Measurements from ENCODE around the gene ZNF488.

The ZNF488 gene

DNA sequence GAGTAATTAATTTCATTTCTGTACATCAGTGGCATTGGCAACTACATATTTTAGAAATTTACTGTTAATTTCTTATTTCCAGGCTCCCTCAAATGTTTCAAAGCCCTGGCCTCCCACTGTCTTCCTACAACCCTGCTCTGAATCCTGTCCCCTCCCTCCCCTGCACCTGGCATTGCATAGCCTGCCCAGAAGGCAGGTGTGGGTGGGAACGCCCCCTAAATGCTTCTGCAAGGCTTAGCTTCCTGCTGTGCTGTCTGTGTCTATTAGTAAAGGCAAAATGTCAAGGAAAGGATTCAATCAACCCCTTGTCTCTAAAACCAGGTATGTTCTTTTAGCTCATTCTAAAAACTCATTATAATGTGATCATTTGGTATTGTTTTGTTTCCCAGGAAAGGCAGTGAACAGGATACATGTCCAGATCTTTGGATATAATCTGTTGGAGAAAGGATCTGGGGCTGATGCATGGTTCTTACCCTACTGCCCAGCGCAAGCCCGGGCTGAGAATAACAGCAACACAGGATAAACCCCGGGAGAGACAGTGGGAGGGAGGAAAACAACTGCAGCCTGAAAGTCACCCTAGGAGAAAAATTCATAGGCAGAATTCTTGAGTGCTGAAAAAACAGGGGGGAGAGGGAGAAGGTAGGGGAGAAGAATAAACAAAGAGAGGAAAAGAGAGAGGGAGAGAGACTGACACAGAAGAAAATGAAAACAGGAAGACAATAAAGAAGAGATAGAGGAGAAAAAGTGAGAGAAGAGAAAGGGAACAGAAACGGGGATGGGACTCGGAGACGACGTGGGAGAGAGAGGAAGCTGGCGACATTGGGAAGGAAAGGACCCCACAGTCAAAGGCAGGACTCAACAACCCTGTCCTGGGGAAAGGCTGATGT lies 589 bp downstream of the ZNF488 start:
- DNase-seq (ENCODE audit: extremely low spot score) = no peak
- ChIA-PET CTCF (no interaction called here), POLR2A (no interaction called here)
- TF ChIP-seq, protein P1, sequence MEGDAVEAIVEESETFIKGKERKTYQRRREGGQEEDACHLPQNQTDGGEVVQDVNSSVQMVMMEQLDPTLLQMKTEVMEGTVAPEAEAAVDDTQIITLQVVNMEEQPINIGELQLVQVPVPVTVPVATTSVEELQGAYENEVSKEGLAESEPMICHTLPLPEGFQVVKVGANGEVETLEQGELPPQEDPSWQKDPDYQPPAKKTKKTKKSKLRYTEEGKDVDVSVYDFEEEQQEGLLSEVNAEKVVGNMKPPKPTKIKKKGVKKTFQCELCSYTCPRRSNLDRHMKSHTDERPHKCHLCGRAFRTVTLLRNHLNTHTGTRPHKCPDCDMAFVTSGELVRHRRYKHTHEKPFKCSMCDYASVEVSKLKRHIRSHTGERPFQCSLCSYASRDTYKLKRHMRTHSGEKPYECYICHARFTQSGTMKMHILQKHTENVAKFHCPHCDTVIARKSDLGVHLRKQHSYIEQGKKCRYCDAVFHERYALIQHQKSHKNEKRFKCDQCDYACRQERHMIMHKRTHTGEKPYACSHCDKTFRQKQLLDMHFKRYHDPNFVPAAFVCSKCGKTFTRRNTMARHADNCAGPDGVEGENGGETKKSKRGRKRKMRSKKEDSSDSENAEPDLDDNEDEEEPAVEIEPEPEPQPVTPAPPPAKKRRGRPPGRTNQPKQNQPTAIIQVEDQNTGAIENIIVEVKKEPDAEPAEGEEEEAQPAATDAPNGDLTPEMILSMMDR (IDR thresholded peaks at IDR 0.05; ENCODE audit: control extremely low read depth, extremely low read depth, low read depth, missing control alignments) = no peak

DNA sequence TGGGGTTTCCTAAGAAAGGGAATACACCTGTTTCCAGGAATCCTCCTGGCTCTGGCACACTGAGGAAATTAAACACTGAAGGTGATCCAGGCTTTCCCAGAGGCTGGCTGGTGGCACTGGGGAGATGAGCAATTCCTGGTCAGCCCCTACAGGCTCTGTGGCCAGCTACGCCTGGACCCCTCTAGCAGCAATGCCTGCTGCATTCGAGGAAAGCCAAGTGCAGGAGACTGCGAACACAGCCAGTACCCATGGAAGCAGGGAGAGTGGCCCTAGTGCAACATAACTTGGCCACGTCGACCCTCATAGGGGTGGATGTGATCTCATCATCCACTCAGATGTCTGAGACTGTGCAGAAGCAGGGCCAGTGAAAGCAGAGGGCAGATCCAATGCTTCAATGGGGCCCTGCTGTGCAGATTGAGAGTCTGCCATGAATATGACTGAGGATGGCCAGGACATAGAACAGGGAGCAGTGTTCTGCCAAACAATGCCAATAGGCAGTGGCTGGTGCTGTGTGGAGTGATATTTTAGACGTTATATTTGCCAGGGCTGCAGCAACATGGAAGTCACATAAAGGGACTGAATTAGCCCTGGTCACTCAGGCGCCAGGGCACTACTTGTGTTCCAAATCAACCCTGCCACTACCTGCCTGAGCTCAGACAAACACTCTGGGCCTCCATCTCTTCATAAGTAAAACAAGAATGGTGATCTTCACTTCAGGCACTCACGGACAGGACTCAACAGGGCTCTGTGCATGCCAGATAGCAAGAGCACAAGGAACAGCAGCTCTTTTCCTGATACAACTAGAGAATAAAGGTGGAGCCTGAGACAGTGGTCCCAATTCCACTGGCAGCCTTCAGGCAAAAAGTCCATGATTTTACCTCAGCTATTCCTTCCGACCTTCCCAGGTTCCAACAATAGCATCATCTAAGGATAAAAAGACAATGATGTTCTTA lies 2.4 kb downstream of the ZNF488 start:
- DNase-seq (ENCODE audit: extremely low spot score) = no peak
- POLR2A ChIA-PET = no interaction called here
- CTCF ChIA-PET = no interaction called here
- TF ChIP-seq, protein P1 (IDR thresholded peaks at IDR 0.05; ENCODE audit: control extremely low read depth, extremely low read depth, low read depth, missing control alignments) = no peak

DNA sequence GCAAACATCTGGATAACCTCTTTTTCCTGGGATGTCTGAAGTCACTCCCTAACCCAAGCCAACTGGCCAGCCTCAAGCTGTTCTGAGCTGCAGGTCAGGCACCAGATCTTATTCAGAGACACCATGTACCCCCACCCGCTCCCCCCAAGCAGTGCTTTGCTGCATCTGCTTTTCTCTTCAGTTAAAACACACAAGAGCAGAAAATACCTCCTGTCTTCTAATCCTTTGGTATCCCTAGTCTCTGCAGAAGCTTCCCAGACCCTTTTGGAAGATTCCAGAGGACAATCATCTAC lies 3.0 kb downstream of the ZNF488 start:
- CTCF ChIA-PET = no interaction called here
- POLR2A ChIA-PET = no interaction called here
- no peak for DNase-seq (ENCODE audit: extremely low spot score)
- TF ChIP-seq, protein P1 (IDR thresholded peaks at IDR 0.05; ENCODE audit: control extremely low read depth, extremely low read depth, low read depth, missing control alignments) = no peak

DNA sequence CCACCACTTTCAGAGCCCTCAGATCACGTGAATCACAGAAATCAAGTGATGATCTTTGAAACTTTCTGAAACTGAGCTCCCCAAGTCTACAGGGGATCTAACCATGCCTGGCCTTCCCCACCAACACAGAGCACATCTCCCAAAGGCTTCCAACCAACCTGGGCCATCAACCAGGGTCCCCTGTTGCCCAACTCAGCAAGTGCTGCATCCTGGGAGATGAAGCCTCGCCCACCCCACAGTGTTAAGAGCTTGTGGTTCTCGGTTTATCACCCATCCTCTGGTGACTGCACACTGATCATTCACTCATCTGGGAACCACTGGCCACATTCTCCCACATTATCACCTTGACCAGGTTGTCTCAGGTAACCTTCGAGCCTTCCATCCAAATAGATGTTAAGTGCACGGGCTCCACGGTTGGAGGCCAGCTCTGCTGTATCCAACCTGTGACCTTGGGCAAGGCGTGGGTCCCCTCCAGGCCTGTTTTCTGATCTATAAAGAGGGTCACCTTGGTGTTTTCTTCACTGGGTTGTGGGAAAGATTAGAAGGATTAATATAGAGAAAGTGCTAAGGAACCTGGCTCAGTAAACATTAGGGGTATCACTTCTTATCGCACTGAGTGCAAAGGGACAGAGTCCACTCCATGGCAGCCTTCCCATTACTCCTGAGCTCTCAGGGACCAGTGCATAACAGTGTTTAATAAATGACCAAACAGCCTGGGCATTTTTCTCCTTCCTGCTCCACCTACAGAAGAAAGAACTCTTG lies 3.6 kb downstream of the ZNF488 start:
- no peak for DNase-seq (ENCODE audit: extremely low spot score)
- TF ChIP-seq, protein P1 (IDR thresholded peaks at IDR 0.05; ENCODE audit: control extremely low read depth, extremely low read depth, low read depth, missing control alignments) = no peak
- ChIA-PET POLR2A (no interaction called here), CTCF (no interaction called here)

DNA sequence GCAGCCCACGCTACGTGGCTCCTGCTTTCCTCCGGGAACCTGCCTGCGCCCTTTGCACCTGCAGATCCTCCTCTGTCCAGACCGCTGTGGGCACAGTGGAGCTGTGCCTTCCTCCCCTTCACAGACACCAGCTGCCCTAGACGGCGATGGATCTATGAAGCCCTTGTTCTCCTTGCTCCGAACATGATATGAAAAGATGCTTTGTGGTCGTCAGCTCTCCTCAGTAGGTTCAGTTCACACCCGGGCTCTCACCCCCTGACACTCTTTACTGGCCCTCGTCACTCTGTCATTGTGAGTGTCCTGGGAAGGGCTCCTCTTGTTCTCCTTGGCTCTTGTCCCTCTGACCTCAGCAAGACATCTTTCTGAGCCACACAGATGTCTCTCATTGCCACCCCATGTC lies 4.2 kb downstream of the ZNF488 start:
- CTCF ChIA-PET = interaction anchor here (1.1 kb wide), 1 partner anchor 16 kb away, joined by 4 read pairs; no protein-coding TSS in a partner anchor
- no peak for DNase-seq (ENCODE audit: extremely low spot score)
- POLR2A ChIA-PET = no interaction called here
- TF ChIP-seq, protein P1 (IDR thresholded peaks at IDR 0.05; ENCODE audit: control extremely low read depth, extremely low read depth, low read depth, missing control alignments) = no peak

DNA sequence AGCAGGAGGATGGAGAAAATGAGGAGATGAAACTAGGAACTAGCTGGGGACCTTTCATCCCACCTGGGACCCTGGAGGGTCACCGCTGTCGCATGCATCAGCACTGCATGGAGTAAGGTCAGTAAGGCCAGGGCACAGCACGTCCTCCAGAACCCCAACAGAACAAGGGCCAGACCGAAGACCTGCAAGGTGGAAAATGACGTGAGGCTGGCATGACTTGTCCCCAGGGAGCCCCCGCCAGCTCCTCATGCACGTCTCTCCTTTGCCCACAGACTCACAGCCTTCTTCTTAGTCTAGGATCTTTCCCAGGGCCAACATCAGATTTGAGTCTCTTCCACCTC lies 4.7 kb downstream of the ZNF488 start:
- POLR2A ChIA-PET = no interaction called here
- no peak for DNase-seq (ENCODE audit: extremely low spot score)
- TF ChIP-seq, protein P1 (IDR thresholded peaks at IDR 0.05; ENCODE audit: control extremely low read depth, extremely low read depth, low read depth, missing control alignments) = no peak
- CTCF ChIA-PET = interaction anchor here (1.1 to 1.3 kb wide), 2 partner anchors 15 to 17 kb away, joined by 3 to 4 read pairs; no protein-coding TSS in a partner anchor
